NCI-H446 treated with DMSO at 0.1 percent for 48 hours (cell line): ENCODE measurements around the gene C6orf47.

Source experiments
- DNase-seq: peaks from one replicate; lab custom pipeline; 2025; lab: John Stamatoyannopoulos, UW

C6orf47 gene

GRCh38 chr6:31614684-31615578, 45.6 kb downstream of the C6orf47 start, which contains the start of gene AIF1:
Gene AIF1 (plus strand): TSS chr6:31615234. CDS start chr6:31615330, 96 bp downstream.
- DNase-seq: no peak

GRCh38 chr6:31614075-31614619, 46.4 kb downstream of the C6orf47 start:
- no peak for DNase-seq

- no peak for DNase-seq
Measured at GRCh38 chr6:31610968-31611367, 49.6 kb downstream of the C6orf47 start.

- DNase-seq: no peak
Measured at GRCh38 chr6:31609519-31610406, 50.8 kb downstream of the C6orf47 start.
